Right lobe of liver (tissue), 6 donors: Measurements from ENCODE around the gene SAMD8. TPM values are rescaled to one million over a fixed set of nuclear protein-coding genes. Genes with fewer than 3 reads are reported as not detected.

ENCODE experiments used
- ATAC-seq, 4 donors: fragments of 200-7000 bp; cut with Tn5 transposase; one replicate each; pipeline ENCODE4 v1.9.1; 2020; ENCODE audit warnings: mild to moderate bottlenecking in 4 of 4, moderate library complexity in 4 of 4
- DNase-seq, 3 donors: peaks; one replicate each; pipeline ENCODE4 v3.0.0-alpha.2; 2020
- H3K27ac ChIP-seq, 3 donors: fragments of 200-600 bp; one replicate each; pipeline ENCODE4 v1.8.0; 2022
- H3K27me3 ChIP-seq, 2 donors: fragments of 200-600 bp; one replicate each; pipeline ENCODE4 v1.8.0; 2022
- H3K36me3 ChIP-seq, 4 donors: fragments of 200-600 bp; sonication (generic) in 1 of 4; one replicate each; pipeline versions ENCODE4 v1.5.1 to v1.8.0; 2017 to 2022; ENCODE audit warnings: control low read depth in 1 of 4
- H3K4me1 ChIP-seq, 4 donors: fragments of 200-600 bp; sonication (generic) in 1 of 4; one replicate each; pipeline versions ENCODE4 v1.5.1 to v1.8.0; 2017 to 2022; ENCODE audit warnings: control low read depth in 1 of 4
- H3K4me3 ChIP-seq, 3 donors: fragments of 200-600 bp; one replicate each; pipeline ENCODE4 v1.8.0; 2022
- H3K9me3 ChIP-seq, 4 donors: fragments of 200-600 bp; sonication (generic) in 1 of 4; one replicate each; pipeline versions ENCODE4 v1.5.1 to v1.8.0; 2017 to 2022; ENCODE audit warnings: control low read depth in 1 of 4
- POLR2A ChIP-seq: fragments of 450-650 bp; IDR thresholded peaks from one replicate; pipeline ENCODE4 v1.6.1; 2017; ENCODE audit warnings: antibody characterized with exemption, mild to moderate bottlenecking
- WGBS: methylation state at CpG from one replicate; pipeline ENCODE4 v1.1.6; 2018; ENCODE audit warnings: low coverage, low lambda C conversion rate; ENCODE audit not compliant: insufficient coverage; ENCODE audit errors: missing lambda C conversion rate; 5-methylcytosine and 5-hydroxymethylcytosine counted together
- intact Hi-C, 2 donors: fragments of 100-400 bp; cut with DNase I; formaldehyde crosslinking; loops; one replicate each; pipeline versions ENCODE4 v1.11.2 to v1.14.1; 2022
- total RNA-seq, 6 experiments: library from RNA; depleted of rRNA in 2 of 6; stranded (reverse); fragments of >200 nt in 2 of 6; fragmentation: NEBNext Ultra II Directional in 3 of 6; extraction: Animal tissue kit (Norgen Biotek cat#: 25700) in 3 of 6; gene quantifications; one replicate each; pipeline versions ENCODE4 v1.1.0 to v1.2.4, GENCODE V29; 2016 to 2023
- TF ChIP-seq, protein P1 (sequence below), 4 donors: fragments of 200-600 bp in 3 of 4; fragments of 450-650 bp in 1 of 4; IDR thresholded peaks; one replicate each; pipeline versions ENCODE4 v1.5.1 to v1.8.0; 2016 to 2022; ENCODE audit warnings: antibody characterized with exemption in 4 of 4, mild to moderate bottlenecking in 2 of 4
- donor health status: DM: no; HTN: yes; CAD: no.
- donor health status: DM: no; HTN: no; CAD: no.
- donor health status: DM: no; HTN: no; CAD: no.
- donor health status: DM: no; HTN: yes; CAD: no.
- donor health status: DM: no; HTN: yes; CAD: no.

SAMD8 gene
- total RNA-seq, 6 experiments from 2014 or later = 5.7 to 13.2 (median 9.3) TPM

DNA sequence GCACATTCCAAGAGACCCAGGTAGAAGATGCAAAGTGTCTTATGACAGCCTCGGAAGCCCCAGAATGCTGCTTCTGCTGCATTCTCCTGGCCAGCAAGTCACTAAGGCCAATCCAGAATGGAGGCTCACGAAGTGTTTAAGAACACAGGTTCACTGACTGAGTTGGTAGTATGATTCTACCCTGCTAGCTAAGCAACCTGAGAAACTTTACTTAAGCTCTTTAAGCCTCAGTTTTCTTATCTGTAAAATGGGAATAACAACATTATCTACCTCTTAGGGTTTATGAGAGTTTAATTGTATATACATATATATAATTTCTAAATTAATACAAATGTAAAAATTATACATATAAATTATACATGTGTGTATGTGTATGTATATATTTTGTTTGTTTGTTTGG is 22.8 kb upstream of the SAMD8 start:
- intact Hi-C loops = no loop called here
- no peaks in the 10 kb centered on the region for H3K4me1 ChIP-seq
- no peak overlapping the region for H3K4me3 ChIP-seq
- no peaks in the 10 kb centered on the region for H3K9me3 ChIP-seq
- no peak for TF ChIP-seq POLR2A
- TF ChIP-seq, protein P1, sequence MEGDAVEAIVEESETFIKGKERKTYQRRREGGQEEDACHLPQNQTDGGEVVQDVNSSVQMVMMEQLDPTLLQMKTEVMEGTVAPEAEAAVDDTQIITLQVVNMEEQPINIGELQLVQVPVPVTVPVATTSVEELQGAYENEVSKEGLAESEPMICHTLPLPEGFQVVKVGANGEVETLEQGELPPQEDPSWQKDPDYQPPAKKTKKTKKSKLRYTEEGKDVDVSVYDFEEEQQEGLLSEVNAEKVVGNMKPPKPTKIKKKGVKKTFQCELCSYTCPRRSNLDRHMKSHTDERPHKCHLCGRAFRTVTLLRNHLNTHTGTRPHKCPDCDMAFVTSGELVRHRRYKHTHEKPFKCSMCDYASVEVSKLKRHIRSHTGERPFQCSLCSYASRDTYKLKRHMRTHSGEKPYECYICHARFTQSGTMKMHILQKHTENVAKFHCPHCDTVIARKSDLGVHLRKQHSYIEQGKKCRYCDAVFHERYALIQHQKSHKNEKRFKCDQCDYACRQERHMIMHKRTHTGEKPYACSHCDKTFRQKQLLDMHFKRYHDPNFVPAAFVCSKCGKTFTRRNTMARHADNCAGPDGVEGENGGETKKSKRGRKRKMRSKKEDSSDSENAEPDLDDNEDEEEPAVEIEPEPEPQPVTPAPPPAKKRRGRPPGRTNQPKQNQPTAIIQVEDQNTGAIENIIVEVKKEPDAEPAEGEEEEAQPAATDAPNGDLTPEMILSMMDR (IDR thresholded peaks at IDR 0.05) = no peak
- H3K27me3 ChIP-seq = no peaks in the 10 kb centered on the region
- ATAC-seq = no peak
- no peak overlapping the region for H3K27ac ChIP-seq
- DNase-seq = no peak
- WGBS = 100% methylated on average over 1 of the region's 2 CpGs
- no peaks in the 10 kb centered on the region for H3K36me3 ChIP-seq

DNA sequence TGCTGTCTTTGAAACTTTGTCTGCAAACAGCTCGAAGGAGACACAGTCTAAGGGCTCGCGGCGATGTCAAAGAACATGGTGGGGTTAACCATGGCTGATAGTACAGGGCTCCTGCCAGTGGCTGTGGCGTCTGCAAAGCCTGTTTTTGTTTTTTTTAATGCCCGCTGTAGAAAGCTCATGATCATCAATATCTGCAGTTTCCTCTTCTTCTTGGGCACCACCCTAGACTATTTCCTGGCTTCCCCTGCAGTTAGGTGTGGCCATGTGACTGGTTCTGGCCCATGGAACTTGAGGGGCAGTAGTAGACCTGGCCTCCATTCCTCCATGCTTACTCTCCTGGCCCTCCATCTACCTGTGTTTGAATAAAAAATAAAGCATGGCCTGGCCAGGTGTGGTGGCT is 21.8 kb upstream of the SAMD8 start:
- Histone ChIP-seq H3K27me3 (no peaks in the 10 kb centered on the region), H3K4me3 (no peak overlapping the region), H3K4me1 (no peaks in the 10 kb centered on the region), H3K9me3 (no peaks in the 10 kb centered on the region), H3K27ac (no peak overlapping the region), H3K36me3 (no peaks in the 10 kb centered on the region)
- 75% methylated on average over 6 of the region's 6 CpGs for WGBS
- ATAC-seq = no peak
- intact Hi-C loops = no loop called here
- TF ChIP-seq, protein P1 (IDR thresholded peaks at IDR 0.05) = no peak
- no peak for TF ChIP-seq POLR2A
- DNase-seq = no peak

DNA sequence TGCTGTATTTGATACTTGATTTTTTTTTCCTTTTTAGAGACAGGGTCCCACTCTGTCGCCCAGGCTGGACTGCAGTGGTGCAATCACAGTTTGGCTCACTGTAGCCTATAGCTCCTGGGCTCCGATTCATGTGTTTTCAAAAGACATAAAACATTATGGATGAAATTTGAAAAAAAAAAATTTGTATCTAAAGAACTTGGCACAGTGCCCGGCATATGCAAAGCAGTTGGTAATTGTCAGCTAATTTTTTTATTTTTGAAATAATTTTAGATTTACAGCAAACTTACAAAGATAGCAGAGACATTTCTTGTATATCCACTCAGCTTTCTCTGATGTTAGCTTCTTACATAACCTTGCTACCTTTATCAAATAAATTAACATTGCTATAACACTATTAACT is 20.3 kb upstream of the SAMD8 start:
- H3K4me1 ChIP-seq = no peaks in the 10 kb centered on the region
- H3K36me3 ChIP-seq = no peaks in the 10 kb centered on the region
- no peaks in the 10 kb centered on the region for H3K9me3 ChIP-seq
- intact Hi-C loops = no loop called here
- no peak overlapping the region for H3K4me3 ChIP-seq
- no peaks in the 10 kb centered on the region for H3K27me3 ChIP-seq
- ATAC-seq = no peak
- WGBS = 82% methylated on average over 3 of the region's 3 CpGs
- DNase-seq = no peak
- no peak for TF ChIP-seq POLR2A
- TF ChIP-seq, protein P1 (IDR thresholded peaks at IDR 0.05) = no peak
- H3K27ac ChIP-seq = no peak overlapping the region

DNA sequence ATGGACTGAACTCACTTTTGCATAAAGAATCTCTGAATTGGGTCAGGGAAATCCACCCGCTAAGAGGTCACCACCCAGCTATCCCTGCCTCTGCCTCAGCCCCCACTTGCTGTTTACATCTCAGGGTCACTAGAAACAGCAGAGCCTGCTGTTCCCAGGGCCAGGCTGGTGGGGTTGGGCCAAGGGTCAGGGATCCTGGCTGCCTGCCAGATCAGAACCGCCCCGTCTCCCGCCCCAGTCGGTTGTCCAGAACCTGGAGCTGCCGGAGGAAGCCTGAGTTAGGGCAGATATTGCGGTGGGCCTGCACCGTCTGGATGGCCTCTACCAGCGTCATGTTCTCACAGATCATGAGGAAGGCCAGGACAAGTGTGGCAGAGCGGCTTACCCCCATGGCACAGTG is 17.0 kb upstream of the SAMD8 start:
- ATAC-seq = peak in 2 of 4 donors; percentile 19 to 23
- no peaks in the 10 kb centered on the region for H3K36me3 ChIP-seq
- no peaks in the 10 kb centered on the region for H3K9me3 ChIP-seq
- intact Hi-C loops = no loop called here
- no peaks in the 10 kb centered on the region for H3K27me3 ChIP-seq
- no peak overlapping the region for H3K27ac ChIP-seq
- no CpG with 5 or more reads among the region's 10 CpGs for WGBS
- H3K4me1 ChIP-seq = no peaks in the 10 kb centered on the region
- H3K4me3 ChIP-seq = no peak overlapping the region
- DNase-seq = no peak
- TF ChIP-seq, protein P1 (IDR thresholded peaks at IDR 0.05) = no peak
- TF ChIP-seq POLR2A = no peak

DNA sequence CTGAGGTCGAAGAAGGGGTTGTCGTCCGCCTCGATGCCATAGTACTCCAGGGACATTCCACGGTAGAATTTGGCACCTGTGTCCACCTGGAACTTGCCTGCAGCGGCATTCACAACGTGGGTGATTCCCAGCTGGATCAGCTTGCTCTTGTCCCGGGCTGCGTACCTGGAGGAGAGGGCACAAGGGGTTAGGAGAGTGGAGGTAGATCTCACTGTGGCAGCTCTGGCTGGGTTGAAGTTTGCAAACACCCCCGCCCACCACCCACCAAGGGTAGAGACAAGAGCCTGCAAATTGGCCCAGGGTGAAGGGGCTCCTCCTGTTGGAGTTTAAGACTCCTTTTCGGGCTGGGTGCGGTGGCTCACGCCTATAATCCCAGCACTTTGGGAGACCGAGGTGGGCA is 15.8 kb upstream of the SAMD8 start:
- WGBS = 67% methylated on average over 3 of the region's 14 CpGs
- no peak overlapping the region for H3K4me3 ChIP-seq
- ATAC-seq (no peak), DNase-seq (no peak)
- peaks cover 0 to 4% (median 0%) of the 10 kb centered on the region in 4 donors for H3K4me1 ChIP-seq
- no peak overlapping the region for H3K27ac ChIP-seq
- intact Hi-C loops = no loop called here
- no peaks in the 10 kb centered on the region for H3K9me3 ChIP-seq
- no peaks in the 10 kb centered on the region for H3K27me3 ChIP-seq
- TF ChIP-seq, protein P1 (IDR thresholded peaks at IDR 0.05) = no peak
- no peak for TF ChIP-seq POLR2A
- no peaks in the 10 kb centered on the region for H3K36me3 ChIP-seq
